ENCODE results near the gene PRODH2.
A peak's percentile ranks its signal among the peaks of the same experiment; 100 is the strongest.

The PRODH2 gene

GRCh38 chr19:35755550-35756376 is 56.9 kb downstream of the PRODH2 start:
- peak; percentile 59 for DNase-seq

GRCh38 chr19:35755131-35755549 is 57.5 kb downstream of the PRODH2 start:
- no peak for DNase-seq

GRCh38 chr19:35754370-35755130 is 58.1 kb downstream of the PRODH2 start:
- DNase-seq: no peak

GRCh38 chr19:35753634-35754369 is 58.8 kb downstream of the PRODH2 start:
- no peak for DNase-seq

DNA sequence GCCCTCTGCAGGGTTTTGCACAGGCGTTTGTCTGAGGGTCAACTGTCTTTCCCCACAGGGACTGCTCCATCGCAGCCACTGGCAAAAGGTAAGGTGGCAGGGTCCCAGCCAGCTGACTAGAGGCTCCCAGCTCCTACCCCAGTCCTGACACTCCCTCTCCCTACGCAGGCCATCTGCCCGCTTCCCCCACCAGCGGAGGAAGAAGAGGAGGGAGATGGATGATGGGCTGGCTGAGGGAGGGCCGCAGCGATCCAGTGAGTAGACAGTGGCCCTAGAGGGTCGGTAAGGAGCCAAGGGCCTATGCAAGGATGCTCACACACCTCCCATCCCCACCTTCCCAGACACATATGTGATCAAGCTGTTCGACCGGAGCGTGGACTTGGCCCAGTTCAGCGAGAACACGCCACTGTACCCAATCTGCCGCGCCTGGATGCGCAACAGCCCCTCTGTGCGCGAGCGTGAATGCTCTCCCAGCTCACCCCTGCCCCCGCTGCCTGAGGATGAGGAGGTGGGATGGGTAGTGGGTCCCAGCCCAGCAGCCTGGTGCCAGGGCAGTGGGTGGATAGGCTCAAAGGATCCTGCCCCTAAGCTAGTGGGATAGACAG is 59.8 kb downstream of the PRODH2 start:
- no peak for DNase-seq

DNA sequence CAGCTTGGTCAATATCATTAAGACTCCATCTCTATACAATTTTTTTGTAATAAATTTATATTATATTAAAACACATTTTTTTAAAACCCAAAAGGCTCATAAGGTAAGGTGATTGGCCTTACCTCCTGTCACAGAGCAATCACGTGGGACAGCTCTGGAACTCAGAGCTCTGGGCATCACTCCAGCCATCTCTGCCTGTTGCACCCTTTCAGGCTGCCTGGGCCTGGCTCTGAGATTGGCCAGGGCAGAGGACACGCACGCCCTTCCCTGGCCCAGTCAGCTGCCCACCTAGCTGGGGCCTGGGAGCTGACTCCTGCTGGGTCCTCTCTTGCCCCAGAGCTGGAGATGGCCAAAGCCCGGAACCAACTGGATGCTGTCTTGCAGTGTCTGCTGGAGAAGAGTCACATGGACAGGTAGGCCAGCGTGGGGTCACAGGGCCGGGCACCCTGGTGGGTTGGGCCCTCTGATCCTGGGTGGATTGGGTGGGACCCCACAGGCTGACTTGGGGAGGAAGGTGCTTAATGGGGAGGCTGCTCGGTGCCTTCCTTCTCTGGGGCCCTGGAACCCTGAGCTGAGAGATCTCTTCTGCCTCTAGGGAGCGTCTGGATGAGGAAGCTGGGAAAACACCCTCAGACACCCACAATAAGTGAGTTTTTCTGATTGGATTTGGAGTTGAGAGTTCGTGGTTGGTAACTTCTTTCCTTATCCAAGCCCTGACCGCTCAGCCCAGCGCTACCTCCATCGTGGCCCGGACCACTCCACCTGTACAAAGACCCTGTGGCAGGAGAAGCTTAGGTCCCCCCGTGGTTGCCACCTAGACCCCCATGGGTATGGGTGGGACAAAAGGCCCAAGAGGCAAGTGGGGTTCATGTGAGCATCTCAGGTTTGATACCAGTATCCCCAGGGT is 60.6 kb downstream of the PRODH2 start:
- DNase-seq: no peak

- DNase-seq: no peak
These were observed 62.5 kb downstream of the PRODH2 start for GRCh38 chr19:35750167-35750566.
